Right lobe of liver (tissue), 6 donors: Measurements from ENCODE around the gene RNASEL. TPM values are rescaled to one million over a fixed set of nuclear protein-coding genes. Genes with fewer than 3 reads are reported as not detected.

Source experiments
- ATAC-seq, 4 donors: fragments of 200-7000 bp; cut with Tn5 transposase; one replicate each; pipeline ENCODE4 v1.9.1; 2020; ENCODE audit warnings: mild to moderate bottlenecking in 4 of 4, moderate library complexity in 4 of 4
- DNase-seq, 3 donors: peaks; one replicate each; pipeline ENCODE4 v3.0.0-alpha.2; 2020
- H3K27ac ChIP-seq, 3 donors: fragments of 200-600 bp; one replicate each; pipeline ENCODE4 v1.8.0; 2022
- H3K27me3 ChIP-seq, 2 donors: fragments of 200-600 bp; one replicate each; pipeline ENCODE4 v1.8.0; 2022
- H3K36me3 ChIP-seq, 4 donors: fragments of 200-600 bp; sonication (generic) in 1 of 4; one replicate each; pipeline versions ENCODE4 v1.5.1 to v1.8.0; 2017 to 2022; ENCODE audit warnings: control low read depth in 1 of 4
- H3K4me1 ChIP-seq, 4 donors: fragments of 200-600 bp; sonication (generic) in 1 of 4; one replicate each; pipeline versions ENCODE4 v1.5.1 to v1.8.0; 2017 to 2022; ENCODE audit warnings: control low read depth in 1 of 4
- H3K4me3 ChIP-seq, 3 donors: fragments of 200-600 bp; one replicate each; pipeline ENCODE4 v1.8.0; 2022
- H3K9me3 ChIP-seq, 4 donors: fragments of 200-600 bp; sonication (generic) in 1 of 4; one replicate each; pipeline versions ENCODE4 v1.5.1 to v1.8.0; 2017 to 2022; ENCODE audit warnings: control low read depth in 1 of 4
- POLR2A ChIP-seq: fragments of 450-650 bp; IDR thresholded peaks from one replicate; pipeline ENCODE4 v1.6.1; 2017; ENCODE audit warnings: antibody characterized with exemption, mild to moderate bottlenecking
- WGBS: methylation state at CpG from one replicate; pipeline ENCODE4 v1.1.6; 2018; ENCODE audit warnings: low coverage, low lambda C conversion rate; ENCODE audit not compliant: insufficient coverage; ENCODE audit errors: missing lambda C conversion rate; 5-methylcytosine and 5-hydroxymethylcytosine counted together
- intact Hi-C, 2 donors: fragments of 100-400 bp; cut with DNase I; formaldehyde crosslinking; loops; one replicate each; pipeline versions ENCODE4 v1.11.2 to v1.14.1; 2022
- long read RNA-seq: library from polyadenylated mRNA; unstranded; transcript quantifications from one replicate; pipeline ENCODE4 v2.0.0, GENCODE V29; 2019
- total RNA-seq, 6 experiments: library from RNA; depleted of rRNA in 2 of 6; stranded (reverse); fragments of >200 nt in 2 of 6; fragmentation: NEBNext Ultra II Directional in 3 of 6; extraction: Animal tissue kit (Norgen Biotek cat#: 25700) in 3 of 6; gene quantifications; one replicate each; pipeline versions ENCODE4 v1.1.0 to v1.2.4, GENCODE V29; 2016 to 2023
- TF ChIP-seq, protein P1 (sequence below), 4 donors: fragments of 200-600 bp in 3 of 4; fragments of 450-650 bp in 1 of 4; IDR thresholded peaks; one replicate each; pipeline versions ENCODE4 v1.5.1 to v1.8.0; 2016 to 2022; ENCODE audit warnings: antibody characterized with exemption in 4 of 4, mild to moderate bottlenecking in 2 of 4
- donor health status: DM: no; HTN: yes; CAD: no.
- donor health status: DM: no; HTN: no; CAD: no.
- donor health status: DM: no; HTN: no; CAD: no.
- donor health status: DM: no; HTN: yes; CAD: no.
- donor health status: DM: no; HTN: yes; CAD: no.

Gene RNASEL, protein sequence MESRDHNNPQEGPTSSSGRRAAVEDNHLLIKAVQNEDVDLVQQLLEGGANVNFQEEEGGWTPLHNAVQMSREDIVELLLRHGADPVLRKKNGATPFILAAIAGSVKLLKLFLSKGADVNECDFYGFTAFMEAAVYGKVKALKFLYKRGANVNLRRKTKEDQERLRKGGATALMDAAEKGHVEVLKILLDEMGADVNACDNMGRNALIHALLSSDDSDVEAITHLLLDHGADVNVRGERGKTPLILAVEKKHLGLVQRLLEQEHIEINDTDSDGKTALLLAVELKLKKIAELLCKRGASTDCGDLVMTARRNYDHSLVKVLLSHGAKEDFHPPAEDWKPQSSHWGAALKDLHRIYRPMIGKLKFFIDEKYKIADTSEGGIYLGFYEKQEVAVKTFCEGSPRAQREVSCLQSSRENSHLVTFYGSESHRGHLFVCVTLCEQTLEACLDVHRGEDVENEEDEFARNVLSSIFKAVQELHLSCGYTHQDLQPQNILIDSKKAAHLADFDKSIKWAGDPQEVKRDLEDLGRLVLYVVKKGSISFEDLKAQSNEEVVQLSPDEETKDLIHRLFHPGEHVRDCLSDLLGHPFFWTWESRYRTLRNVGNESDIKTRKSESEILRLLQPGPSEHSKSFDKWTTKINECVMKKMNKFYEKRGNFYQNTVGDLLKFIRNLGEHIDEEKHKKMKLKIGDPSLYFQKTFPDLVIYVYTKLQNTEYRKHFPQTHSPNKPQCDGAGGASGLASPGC
- 1 to 10 TPM; 1.8 to 3.3 (median 2.1) TPM for total RNA-seq
- long read RNA-seq, partial matches to known transcripts: 2 of 2 reads
- long read RNA-seq, other reads (novel, unspliced or antisense): 0 of 2 reads

DNA sequence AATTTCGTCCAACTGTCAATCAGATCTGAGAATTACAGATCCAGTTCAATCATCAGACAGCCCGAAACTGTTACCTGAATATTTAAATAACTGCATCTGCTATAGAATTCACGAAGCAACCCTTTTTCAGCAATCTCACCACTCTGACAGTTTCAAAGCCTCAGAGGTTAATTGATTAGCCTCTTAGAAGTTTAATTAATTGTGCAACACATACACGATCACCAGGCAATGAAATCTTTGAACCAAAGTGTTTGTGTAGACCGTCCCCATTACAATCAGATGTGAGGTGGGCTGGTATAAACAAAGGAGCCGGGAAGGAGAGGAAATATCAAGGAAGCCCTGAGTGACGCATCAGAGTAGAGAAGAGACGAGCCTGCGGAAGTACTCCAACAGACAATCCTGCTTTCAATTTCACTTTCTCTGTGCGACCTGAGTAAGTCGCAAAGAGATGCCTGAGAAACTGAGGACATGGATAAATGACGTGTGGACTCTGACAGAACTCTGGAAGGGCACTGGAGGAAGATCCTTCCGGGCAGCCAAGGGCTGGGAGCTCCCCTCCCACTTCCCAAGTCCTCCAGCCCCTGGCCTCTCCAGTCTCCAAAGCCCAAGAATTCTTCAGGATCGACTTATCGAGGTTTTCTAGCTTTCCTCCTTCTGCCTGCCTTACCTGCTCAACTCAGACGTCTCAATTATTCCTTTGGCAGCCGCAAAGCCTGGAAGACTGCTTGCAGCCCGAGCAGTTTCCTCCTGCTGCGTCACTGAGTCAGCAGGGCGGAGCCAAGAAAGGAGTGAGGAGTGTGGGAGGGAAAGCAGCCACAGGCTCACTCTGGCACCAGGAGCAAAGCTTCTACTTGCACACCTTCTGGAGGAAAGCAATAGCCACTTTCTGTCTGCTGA lies at the start of gene RNASEL:
Gene RNASEL (minus strand): TSS at position 757 of the 897 bp plus-strand sequence. CDS start 2,450 bp downstream, outside the sequence.
- H3K27ac ChIP-seq: peak within 1 kb of the TSS; percentile 89 to 93 (median 89)
- DNase-seq (peak; percentile 62 to 72 (median 65)), ATAC-seq (peak; percentile 86 to 95 (median 92))
- H3K27me3 ChIP-seq: no peaks in the 10 kb centered on the region
- no peaks in the 10 kb centered on the region for H3K36me3 ChIP-seq
- TF ChIP-seq POLR2A: no peak
- TF ChIP-seq, protein P1, sequence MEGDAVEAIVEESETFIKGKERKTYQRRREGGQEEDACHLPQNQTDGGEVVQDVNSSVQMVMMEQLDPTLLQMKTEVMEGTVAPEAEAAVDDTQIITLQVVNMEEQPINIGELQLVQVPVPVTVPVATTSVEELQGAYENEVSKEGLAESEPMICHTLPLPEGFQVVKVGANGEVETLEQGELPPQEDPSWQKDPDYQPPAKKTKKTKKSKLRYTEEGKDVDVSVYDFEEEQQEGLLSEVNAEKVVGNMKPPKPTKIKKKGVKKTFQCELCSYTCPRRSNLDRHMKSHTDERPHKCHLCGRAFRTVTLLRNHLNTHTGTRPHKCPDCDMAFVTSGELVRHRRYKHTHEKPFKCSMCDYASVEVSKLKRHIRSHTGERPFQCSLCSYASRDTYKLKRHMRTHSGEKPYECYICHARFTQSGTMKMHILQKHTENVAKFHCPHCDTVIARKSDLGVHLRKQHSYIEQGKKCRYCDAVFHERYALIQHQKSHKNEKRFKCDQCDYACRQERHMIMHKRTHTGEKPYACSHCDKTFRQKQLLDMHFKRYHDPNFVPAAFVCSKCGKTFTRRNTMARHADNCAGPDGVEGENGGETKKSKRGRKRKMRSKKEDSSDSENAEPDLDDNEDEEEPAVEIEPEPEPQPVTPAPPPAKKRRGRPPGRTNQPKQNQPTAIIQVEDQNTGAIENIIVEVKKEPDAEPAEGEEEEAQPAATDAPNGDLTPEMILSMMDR (IDR thresholded peaks at IDR 0.05): no peak
- peak within 1 kb of the TSS; percentile 69 to 79 (median 74) for H3K4me3 ChIP-seq
- 5% methylated on average over 20 of the region's 20 CpGs for WGBS
- H3K9me3 ChIP-seq: no peaks in the 10 kb centered on the region
- peaks cover 0 to 5% (median 0%) of the 10 kb centered on the region in 4 donors for H3K4me1 ChIP-seq
- intact Hi-C loops: no loop called here

DNA sequence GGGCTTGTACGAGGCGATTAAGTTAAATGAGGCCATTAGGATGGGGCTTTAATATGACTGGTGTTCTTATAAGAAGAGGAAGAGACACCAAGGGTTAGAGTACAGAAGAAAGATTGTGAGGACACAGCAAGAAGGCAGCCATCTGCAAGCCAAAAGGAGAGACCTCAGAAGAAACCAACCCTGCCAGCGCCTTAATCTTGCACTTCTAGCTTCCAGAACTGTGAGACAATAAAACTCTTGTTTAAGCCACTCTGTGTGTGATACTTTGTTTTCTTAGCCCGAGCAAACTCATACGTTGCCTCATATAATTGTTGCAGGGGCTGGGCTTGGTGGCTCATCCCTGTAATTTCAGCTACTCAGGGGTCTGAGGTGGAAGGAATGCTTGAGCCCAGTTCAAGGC lies 48.7 kb upstream of the RNASEL start:
- no peaks in the 10 kb centered on the region for H3K27me3 ChIP-seq
- no peaks in the 10 kb centered on the region for H3K4me1 ChIP-seq
- ATAC-seq (no peak), DNase-seq (no peak)
- intact Hi-C loops: no loop called here
- no peak overlapping the region for H3K4me3 ChIP-seq
- 78% methylated on average over 5 of the region's 5 CpGs for WGBS
- no peak overlapping the region for H3K27ac ChIP-seq
- no peak for TF ChIP-seq POLR2A
- TF ChIP-seq, protein P1 (IDR thresholded peaks at IDR 0.05): no peak
- no peaks in the 10 kb centered on the region for H3K36me3 ChIP-seq
- no peaks in the 10 kb centered on the region for H3K9me3 ChIP-seq

DNA sequence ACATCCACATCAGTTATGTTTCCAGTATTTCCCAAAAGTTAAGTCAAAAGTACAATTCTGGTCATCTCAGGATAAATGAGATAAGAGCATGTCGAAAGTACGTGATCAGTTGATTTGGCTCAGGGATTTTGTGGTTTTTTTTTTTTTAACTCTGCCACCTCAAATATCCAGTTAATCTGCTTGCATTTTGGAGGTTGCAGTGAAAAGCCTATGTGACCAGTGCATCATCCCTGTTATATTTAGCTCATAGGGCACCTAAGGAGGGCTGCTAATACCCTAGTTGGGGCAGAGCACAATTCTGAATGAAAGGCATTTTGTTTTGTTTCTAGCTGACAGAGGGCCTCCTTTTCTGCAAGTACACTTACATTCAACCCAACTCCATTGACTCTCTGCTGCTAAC lies 46.8 kb upstream of the RNASEL start:
- H3K9me3 ChIP-seq: no peaks in the 10 kb centered on the region
- no peaks in the 10 kb centered on the region for H3K36me3 ChIP-seq
- intact Hi-C loops: no loop called here
- H3K4me3 ChIP-seq: no peak overlapping the region
- no peak overlapping the region for H3K27ac ChIP-seq
- WGBS: 48% methylated on average over 2 of the region's 2 CpGs
- peak in 1 of 4 donors; percentile 59 for ATAC-seq
- H3K27me3 ChIP-seq: no peaks in the 10 kb centered on the region
- H3K4me1 ChIP-seq: no peaks in the 10 kb centered on the region
- no peak for DNase-seq
- TF ChIP-seq, protein P1 (IDR thresholded peaks at IDR 0.05): no peak
- no peak for TF ChIP-seq POLR2A
